ENCODE results near the gene CTDNEP1. TPM values are rescaled to one million over a fixed set of nuclear protein-coding genes. Genes with fewer than 3 reads are reported as not detected.

Gene CTDNEP1
- total RNA-seq, 4 donors from 2014 or later: 38.5 to 82.2 (median 65.9) TPM

- WGBS, 2 donors: 69 to 72% methylated on average over 15 of the region's 15 CpGs
- TF ChIP-seq, protein P1, sequence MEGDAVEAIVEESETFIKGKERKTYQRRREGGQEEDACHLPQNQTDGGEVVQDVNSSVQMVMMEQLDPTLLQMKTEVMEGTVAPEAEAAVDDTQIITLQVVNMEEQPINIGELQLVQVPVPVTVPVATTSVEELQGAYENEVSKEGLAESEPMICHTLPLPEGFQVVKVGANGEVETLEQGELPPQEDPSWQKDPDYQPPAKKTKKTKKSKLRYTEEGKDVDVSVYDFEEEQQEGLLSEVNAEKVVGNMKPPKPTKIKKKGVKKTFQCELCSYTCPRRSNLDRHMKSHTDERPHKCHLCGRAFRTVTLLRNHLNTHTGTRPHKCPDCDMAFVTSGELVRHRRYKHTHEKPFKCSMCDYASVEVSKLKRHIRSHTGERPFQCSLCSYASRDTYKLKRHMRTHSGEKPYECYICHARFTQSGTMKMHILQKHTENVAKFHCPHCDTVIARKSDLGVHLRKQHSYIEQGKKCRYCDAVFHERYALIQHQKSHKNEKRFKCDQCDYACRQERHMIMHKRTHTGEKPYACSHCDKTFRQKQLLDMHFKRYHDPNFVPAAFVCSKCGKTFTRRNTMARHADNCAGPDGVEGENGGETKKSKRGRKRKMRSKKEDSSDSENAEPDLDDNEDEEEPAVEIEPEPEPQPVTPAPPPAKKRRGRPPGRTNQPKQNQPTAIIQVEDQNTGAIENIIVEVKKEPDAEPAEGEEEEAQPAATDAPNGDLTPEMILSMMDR (IDR thresholded peaks at IDR 0.05): no peak
- no peak for TF ChIP-seq EP300 (IDR thresholded peaks at IDR 0.05)
- TF ChIP-seq POLR2A (IDR thresholded peaks at IDR 0.05): no peak
- H3K36me3 ChIP-seq: peaks cover 3 to 58% (median 15%) of the 10 kb centered on the region in 3 donors
- H3K4me3 ChIP-seq: no peak overlapping the region
- H3K27ac ChIP-seq: peak overlapping the region in 1 of 4 donors; percentile 98
- DNase-seq (ENCODE audit: low spot score in 2 of 2): no peak
- H3K27me3 ChIP-seq: no peaks in the 10 kb centered on the region
- no peaks in the 10 kb centered on the region for H3K9me3 ChIP-seq
- H3K4me1 ChIP-seq: peaks cover 0 to 43% (median 23%) of the 10 kb centered on the region in 4 donors
Observed at GRCh38 chr17:7222093-7222971, 29.2 kb downstream of the CTDNEP1 start.

DNA sequence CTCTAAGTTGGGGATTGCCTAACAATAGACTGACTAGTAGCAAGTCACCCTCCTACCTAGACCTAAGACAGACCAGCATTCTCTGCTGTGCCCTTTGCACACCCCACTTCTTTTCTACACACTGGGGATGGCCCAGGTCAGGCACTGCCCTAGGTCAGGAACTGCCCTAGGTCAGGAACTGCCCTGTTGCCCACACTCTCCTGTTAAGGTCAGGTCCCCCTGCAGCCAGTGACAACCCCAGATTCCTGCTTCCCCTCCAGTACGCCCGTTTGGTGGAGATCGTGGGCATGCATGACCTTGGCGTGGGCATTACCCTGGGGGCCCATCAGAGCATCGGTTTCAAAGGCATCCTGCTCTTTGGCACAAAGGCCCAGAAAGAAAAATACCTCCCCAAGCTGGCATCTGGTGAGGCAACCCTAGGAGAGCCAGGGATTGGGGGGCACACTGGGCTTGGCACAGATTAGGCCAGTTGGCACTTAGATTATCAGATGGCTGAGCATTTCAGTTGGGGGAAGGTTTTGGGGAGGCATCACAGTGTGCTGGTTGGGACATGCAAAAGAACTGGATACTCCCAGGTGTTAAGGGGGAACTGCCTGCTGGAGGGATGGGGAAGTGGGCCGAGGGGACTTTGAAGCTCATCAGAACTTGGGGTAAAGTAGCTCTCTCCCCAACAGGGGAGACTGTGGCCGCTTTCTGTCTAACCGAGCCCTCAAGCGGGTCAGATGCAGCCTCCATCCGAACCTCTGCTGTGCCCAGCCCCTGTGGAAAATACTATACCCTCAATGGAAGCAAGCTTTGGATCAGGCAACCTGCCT, 30.0 kb downstream of the CTDNEP1 start:
- DNase-seq (ENCODE audit: low spot score in 2 of 2): no peak

DNA sequence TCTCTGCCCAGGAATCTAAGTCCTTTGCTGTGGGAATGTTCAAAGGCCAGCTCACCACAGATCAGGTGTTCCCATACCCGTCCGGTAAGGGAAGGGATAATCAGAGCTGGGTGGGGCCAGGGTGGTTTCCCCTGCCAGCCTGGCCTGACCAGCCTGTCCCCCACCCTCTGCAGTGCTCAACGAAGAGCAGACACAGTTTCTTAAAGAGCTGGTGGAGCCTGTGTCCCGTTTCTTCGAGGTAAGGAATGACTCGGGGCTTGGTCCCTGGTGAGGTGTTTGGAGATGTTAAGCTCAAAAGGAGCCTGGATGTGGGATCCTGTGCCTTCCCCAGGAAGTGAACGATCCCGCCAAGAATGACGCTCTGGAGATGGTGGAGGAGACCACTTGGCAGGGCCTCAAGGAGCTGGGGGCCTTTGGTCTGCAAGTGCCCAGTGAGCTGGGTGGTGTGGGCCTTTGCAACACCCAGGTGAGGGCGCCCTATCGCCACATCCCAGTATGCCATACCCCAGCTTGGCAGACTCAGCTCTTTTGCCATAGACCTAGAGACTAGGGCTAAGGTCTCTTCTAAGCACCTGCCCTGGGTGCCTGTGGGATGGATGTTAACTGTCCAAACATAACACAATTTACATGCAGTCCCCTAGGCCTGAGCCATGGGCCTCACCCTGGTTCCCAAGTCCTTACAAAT, 30.8 kb downstream of the CTDNEP1 start:
- no peak for DNase-seq (ENCODE audit: low spot score in 2 of 2)
- Histone ChIP-seq H3K9me3 (no peaks in the 10 kb centered on the region), H3K27me3 (no peaks in the 10 kb centered on the region), H3K36me3 (peaks cover 3 to 42% (median 9%) of the 10 kb centered on the region in 3 donors), H3K4me3 (peak overlapping the region; percentile 72 to 89 (median 84)), H3K27ac (peak overlapping the region; percentile 81 to 98 (median 96)), H3K4me1 (peaks cover 0 to 59% (median 34%) of the 10 kb centered on the region in 4 donors)
- TF ChIP-seq EP300 (IDR thresholded peaks at IDR 0.05) (no peak), POLR2A (IDR thresholded peaks at IDR 0.05) (no peak)
- TF ChIP-seq, protein P1 (IDR thresholded peaks at IDR 0.05): peak in 4 of 5 experiments; percentile 15 to 30 (median 20)
- WGBS, 2 donors: 21 to 33% methylated on average over 9 to 11 of the region's 11 CpGs

More for the DNA sequence above, 30.0 kb downstream of the CTDNEP1 start:
- TF ChIP-seq POLR2A (IDR thresholded peaks at IDR 0.05) (no peak), EP300 (IDR thresholded peaks at IDR 0.05) (no peak)
- TF ChIP-seq, protein P1 (IDR thresholded peaks at IDR 0.05): no peak
- H3K27me3 ChIP-seq: no peaks in the 10 kb centered on the region
- H3K27ac ChIP-seq: peak overlapping the region in 3 of 4 donors; percentile 95 to 98 (median 97)
- WGBS, 2 donors: 54 to 55% methylated on average over 10 of the region's 10 CpGs
- peaks cover 3 to 49% (median 9%) of the 10 kb centered on the region in 3 donors for H3K36me3 ChIP-seq
- peaks cover 0 to 51% (median 30%) of the 10 kb centered on the region in 4 donors for H3K4me1 ChIP-seq
- H3K9me3 ChIP-seq: no peaks in the 10 kb centered on the region
- no peak overlapping the region for H3K4me3 ChIP-seq

GRCh38 chr17:7219812-7220592, 31.5 kb downstream of the CTDNEP1 start, which contains the start of the genes ACADVL and DLG4:
Gene ACADVL, plus strand, starts transcription at chr17:7219938. Its CDS starts 47 bp downstream, at chr17:7219985.
Gene DLG4, minus strand, starts transcription at chr17:7219836.
- DNase-seq (ENCODE audit: low spot score in 2 of 2): peak; percentile 80 to 81
- Histone ChIP-seq H3K27ac (peak within 1 kb of the TSS; percentile 81 to 98 (median 96)), H3K9me3 (no peaks in the 10 kb centered on the region), H3K27me3 (no peaks in the 10 kb centered on the region), H3K4me1 (peaks cover 0 to 66% (median 38%) of the 10 kb centered on the region in 4 donors), H3K4me3 (peak within 1 kb of the TSS; percentile 72 to 89 (median 84)), H3K36me3 (peaks cover 3 to 35% (median 9%) of the 10 kb centered on the region in 3 donors)
- TF ChIP-seq EP300 (IDR thresholded peaks at IDR 0.05): peak; percentile 59 to 73
- TF ChIP-seq POLR2A (IDR thresholded peaks at IDR 0.05): peak; percentile 77 to 92
- TF ChIP-seq, protein P1 (IDR thresholded peaks at IDR 0.05): peak in 1 of 5 experiments; percentile 29
- WGBS, 2 donors: 0% methylated on average over 41 to 57 of the region's 63 CpGs
